ENCODE data around the gene MYCBPAP.

MYCBPAP gene

GRCh38 chr17:50564916-50565315 lies 56.7 kb downstream of the MYCBPAP start:
- Histone ChIP-seq H3K27me3 (ENCODE audit: insufficient read depth, low read depth) (peaks cover 73% of the 10 kb centered on the region), H3K79me2 (ENCODE audit: insufficient read depth, low read depth) (no peaks in the 10 kb centered on the region), H3K4me3 (IDR thresholded peaks at IDR 0.05; ENCODE audit: insufficient read depth, low read depth, low read length) (no peak overlapping the region), H3K9ac (no peak overlapping the region), H3K27ac (no peak overlapping the region), H3K36me3 (ENCODE audit: insufficient read depth) (no peaks in the 10 kb centered on the region), H4K20me1 (ENCODE audit: insufficient read depth) (no peaks in the 10 kb centered on the region), H3K4me2 (no peak overlapping the region), H3K4me1 (ENCODE audit: low read depth, poor library complexity, severe bottlenecking) (peaks cover 9% of the 10 kb centered on the region), H2AFZ (ENCODE audit: low read depth) (no peak overlapping the region)
- no peak for TF ChIP-seq CTCF (conservative IDR thresholded peaks at IDR 0.05; ENCODE audit: low read depth, low read length)

GRCh38 chr17:50565402-50566350 lies 57.4 kb downstream of the MYCBPAP start:
- Histone ChIP-seq H2AFZ (ENCODE audit: low read depth) (no peak overlapping the region), H3K4me3 (IDR thresholded peaks at IDR 0.05; ENCODE audit: insufficient read depth, low read depth, low read length) (no peak overlapping the region), H3K79me2 (ENCODE audit: insufficient read depth, low read depth) (no peaks in the 10 kb centered on the region), H3K4me2 (no peak overlapping the region), H3K36me3 (ENCODE audit: insufficient read depth) (no peaks in the 10 kb centered on the region), H4K20me1 (ENCODE audit: insufficient read depth) (no peaks in the 10 kb centered on the region), H3K27me3 (ENCODE audit: insufficient read depth, low read depth) (peaks cover 71% of the 10 kb centered on the region), H3K4me1 (ENCODE audit: low read depth, poor library complexity, severe bottlenecking) (peaks cover 6% of the 10 kb centered on the region), H3K27ac (no peak overlapping the region), H3K9ac (no peak overlapping the region)
- TF ChIP-seq CTCF (conservative IDR thresholded peaks at IDR 0.05; ENCODE audit: low read depth, low read length), result no peak

- Histone ChIP-seq H3K4me1 (ENCODE audit: low read depth, poor library complexity, severe bottlenecking) (no peaks in the 10 kb centered on the region), H3K27me3 (ENCODE audit: insufficient read depth, low read depth) (peaks cover 64% of the 10 kb centered on the region)
- TF ChIP-seq CTCF (conservative IDR thresholded peaks at IDR 0.05; ENCODE audit: low read depth, low read length), result no peak
Measured at GRCh38 chr17:50566886-50567285, 58.6 kb downstream of the MYCBPAP start.

GRCh38 chr17:50568659-50569058 lies 60.4 kb downstream of the MYCBPAP start:
- Histone ChIP-seq H4K20me1 (ENCODE audit: insufficient read depth) (no peaks in the 10 kb centered on the region), H3K79me2 (ENCODE audit: insufficient read depth, low read depth) (no peaks in the 10 kb centered on the region), H3K36me3 (ENCODE audit: insufficient read depth) (no peaks in the 10 kb centered on the region), H2AFZ (ENCODE audit: low read depth) (no peak overlapping the region), H3K27me3 (ENCODE audit: insufficient read depth, low read depth) (peaks cover 47% of the 10 kb centered on the region), H3K9ac (no peak overlapping the region), H3K4me3 (IDR thresholded peaks at IDR 0.05; ENCODE audit: insufficient read depth, low read depth, low read length) (no peak overlapping the region), H3K4me1 (ENCODE audit: low read depth, poor library complexity, severe bottlenecking) (no peaks in the 10 kb centered on the region), H3K4me2 (no peak overlapping the region), H3K27ac (no peak overlapping the region)
- TF ChIP-seq CTCF (conservative IDR thresholded peaks at IDR 0.05; ENCODE audit: low read depth, low read length), result no peak

More at GRCh38 chr17:50566886-50567285, 58.6 kb downstream of the MYCBPAP start:
- H3K27ac ChIP-seq, result no peak overlapping the region
- no peak overlapping the region for H3K9ac ChIP-seq
- H3K36me3 ChIP-seq (ENCODE audit: insufficient read depth), result no peaks in the 10 kb centered on the region
- H2AFZ ChIP-seq (ENCODE audit: low read depth), result no peak overlapping the region
- H4K20me1 ChIP-seq (ENCODE audit: insufficient read depth), result no peaks in the 10 kb centered on the region
- H3K79me2 ChIP-seq (ENCODE audit: insufficient read depth, low read depth), result no peaks in the 10 kb centered on the region
- H3K4me3 ChIP-seq (IDR thresholded peaks at IDR 0.05; ENCODE audit: insufficient read depth, low read depth, low read length), result no peak overlapping the region
- no peak overlapping the region for H3K4me2 ChIP-seq
